Fibroblast of lung (primary cell): ENCODE data around the gene HIVEP1. TPM values are rescaled to one million over a fixed set of nuclear protein-coding genes. Genes with fewer than 3 reads are reported as not detected.

Experiments used
- DNase-seq, 2 donors: peaks; one replicate each; pipeline versions ENCODE4 v3.0.0 to v3.0.0-alpha.2; 2010; ENCODE audit warnings: low read depth in 2 of 2
- H2AFZ ChIP-seq: 2 replicates; pipeline ENCODE4 v1.5.1; 2012; ENCODE audit warnings: low read length, control low read depth, inconsistent platforms
- H3K27ac ChIP-seq: 2 replicates; pipeline ENCODE4 v1.5.1; 2011; ENCODE audit warnings: low read length, control low read depth; ENCODE audit not compliant: insufficient read depth
- H3K27me3 ChIP-seq: 2 replicates; pipeline ENCODE4 v1.5.1; 2011; ENCODE audit warnings: mild to moderate bottlenecking, low read length; ENCODE audit not compliant: control insufficient read depth, insufficient read depth
- H3K36me3 ChIP-seq: 2 replicates; pipeline ENCODE4 v1.5.1; 2011; ENCODE audit warnings: low read length; ENCODE audit not compliant: control insufficient read depth, insufficient read depth
- H3K4me1 ChIP-seq: 2 replicates; pipeline ENCODE4 v1.5.1; 2011; ENCODE audit warnings: low read length; ENCODE audit not compliant: control insufficient read depth, insufficient read depth; ENCODE audit errors: extremely low read depth
- H3K4me2 ChIP-seq: 2 replicates; pipeline ENCODE4 v1.5.1; 2011; ENCODE audit warnings: low read length, control low read depth; ENCODE audit not compliant: insufficient read depth; ENCODE audit errors: extremely low read depth
- H3K4me3 ChIP-seq, 4 experiments: fragments of 200-600 bp in 1 of 4; sonication (generic) in 1 of 4; replicated peaks in 1 of 4; 2 replicates each; pipeline ENCODE4 v1.5.1; 2011 to 2016; ENCODE audit warnings: low read length in 4 of 4, low read depth in 3 of 4, mild to moderate bottlenecking in 3 of 4, control low read depth in 2 of 4, inconsistent platforms in 1 of 4, mixed read lengths in 1 of 4; ENCODE audit not compliant: insufficient read depth in 1 of 4; ENCODE audit errors: control extremely low read depth in 1 of 4
- H3K79me2 ChIP-seq: 2 replicates; pipeline ENCODE4 v1.5.1; 2012; ENCODE audit warnings: mild to moderate bottlenecking, low read length, inconsistent platforms; ENCODE audit not compliant: control insufficient read depth, insufficient read depth
- H3K9ac ChIP-seq: 2 replicates; pipeline ENCODE4 v1.5.1; 2011; ENCODE audit warnings: mild to moderate bottlenecking, low read length, control low read depth; ENCODE audit not compliant: insufficient read depth
- H3K9me3 ChIP-seq: 2 replicates; pipeline ENCODE4 v1.5.1; 2012; ENCODE audit warnings: low read depth, low read length; ENCODE audit not compliant: control insufficient read depth, insufficient read depth
- H4K20me1 ChIP-seq: 2 replicates; pipeline ENCODE4 v1.5.1; 2011; ENCODE audit warnings: low read length; ENCODE audit not compliant: control insufficient read depth, insufficient read depth; ENCODE audit errors: extremely low read depth
- EZH2 ChIP-seq: IDR thresholded peaks from 2 replicates; pipeline ENCODE4 v1.5.1; 2012; ENCODE audit warnings: low read length, control low read depth, mild to moderate bottlenecking; ENCODE audit errors: missing control alignments
- polyA plus RNA-seq, 2 donors: library from polyadenylated mRNA; depleted of rRNA in 1 of 2; stranded (reverse) in 1 of 2; unstranded in 1 of 2; fragments of >200 nt; gene quantifications; 2 replicates each; pipeline ENCODE4 v1.2.1, GENCODE V29; 2011 to 2012; ENCODE audit warnings: missing spikeins in 1 of 2
- total RNA-seq: library from RNA; depleted of rRNA; stranded (reverse); fragments of >200 nt; gene quantifications from 2 replicates; pipeline ENCODE4 v1.2.1, GENCODE V29; 2014
- TF ChIP-seq, protein P1 (sequence below), 2 donors: IDR thresholded peaks in 1 of 2; conservative IDR thresholded peaks in 1 of 2; 1 replicate in 1 of 2; 2 replicates in 1 of 2; pipeline ENCODE4 v1.5.1; 2011 to 2012; ENCODE audit warnings: low read length in 2 of 2, control low read depth in 1 of 2, inconsistent platforms in 1 of 2, low read depth in 1 of 2, mild to moderate bottlenecking in 1 of 2

Gene HIVEP1
- total and polyA plus RNA-seq, 2 donors (not counting 1 experiment from before 2014, with no cell fraction given) = 9.9 to 14.6 TPM

DNA sequence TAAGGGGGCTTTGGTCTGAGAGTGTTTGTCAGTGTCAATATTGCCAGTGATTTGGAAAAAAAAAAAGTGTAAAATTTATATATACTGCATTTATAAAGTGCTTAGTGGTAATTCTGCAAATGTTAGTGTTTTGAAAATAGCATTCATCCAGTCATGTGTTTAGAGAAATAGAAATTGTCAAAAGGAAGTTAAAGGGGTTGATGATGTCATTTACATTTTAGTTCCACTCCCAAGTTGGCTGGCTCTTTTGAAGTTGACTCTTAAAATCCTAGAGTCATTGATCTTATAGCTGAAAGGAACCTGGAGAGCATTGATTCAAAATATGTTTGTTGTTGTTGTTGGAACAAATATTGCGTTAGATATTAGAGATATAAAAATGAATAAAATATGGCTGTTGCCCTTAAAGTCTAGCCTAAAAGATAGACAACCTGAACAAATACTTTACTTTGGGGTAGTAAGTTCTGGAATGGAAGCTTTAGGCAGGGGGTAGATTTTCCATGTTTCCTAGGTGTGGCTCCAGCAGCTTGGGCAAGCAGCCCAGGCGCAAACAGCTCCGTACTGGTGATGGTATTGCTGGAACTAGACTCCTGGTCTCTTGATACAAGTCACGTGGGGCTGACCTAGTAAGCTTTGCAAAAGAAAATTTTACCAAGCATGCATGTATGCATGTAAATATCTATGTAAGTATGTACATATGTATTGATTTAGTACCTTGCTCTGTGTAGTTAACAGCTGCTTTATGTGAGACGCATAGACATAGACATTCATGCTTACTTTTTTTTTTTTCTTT lies 46.3 kb downstream of the HIVEP1 start:
- Histone ChIP-seq H3K9me3 (no peaks in the 10 kb centered on the region), H2AFZ (no peak overlapping the region), H3K27ac (no peak overlapping the region), H3K9ac (no peak overlapping the region), H3K4me3 (no peak overlapping the region), H4K20me1 (no peaks in the 10 kb centered on the region), H3K79me2 (peaks cover 3% of the 10 kb centered on the region), H3K36me3 (no peaks in the 10 kb centered on the region), H3K4me2 (no peak overlapping the region), H3K27me3 (no peaks in the 10 kb centered on the region), H3K4me1 (peaks cover 7% of the 10 kb centered on the region)
- TF ChIP-seq, protein P1, sequence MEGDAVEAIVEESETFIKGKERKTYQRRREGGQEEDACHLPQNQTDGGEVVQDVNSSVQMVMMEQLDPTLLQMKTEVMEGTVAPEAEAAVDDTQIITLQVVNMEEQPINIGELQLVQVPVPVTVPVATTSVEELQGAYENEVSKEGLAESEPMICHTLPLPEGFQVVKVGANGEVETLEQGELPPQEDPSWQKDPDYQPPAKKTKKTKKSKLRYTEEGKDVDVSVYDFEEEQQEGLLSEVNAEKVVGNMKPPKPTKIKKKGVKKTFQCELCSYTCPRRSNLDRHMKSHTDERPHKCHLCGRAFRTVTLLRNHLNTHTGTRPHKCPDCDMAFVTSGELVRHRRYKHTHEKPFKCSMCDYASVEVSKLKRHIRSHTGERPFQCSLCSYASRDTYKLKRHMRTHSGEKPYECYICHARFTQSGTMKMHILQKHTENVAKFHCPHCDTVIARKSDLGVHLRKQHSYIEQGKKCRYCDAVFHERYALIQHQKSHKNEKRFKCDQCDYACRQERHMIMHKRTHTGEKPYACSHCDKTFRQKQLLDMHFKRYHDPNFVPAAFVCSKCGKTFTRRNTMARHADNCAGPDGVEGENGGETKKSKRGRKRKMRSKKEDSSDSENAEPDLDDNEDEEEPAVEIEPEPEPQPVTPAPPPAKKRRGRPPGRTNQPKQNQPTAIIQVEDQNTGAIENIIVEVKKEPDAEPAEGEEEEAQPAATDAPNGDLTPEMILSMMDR (conservative IDR thresholded peaks at IDR 0.05 in 1 of 2, IDR thresholded peaks at IDR 0.05 in 1 of 2; ENCODE audit: low read depth in 1 of 2, low read length in 2 of 2) = no peak
- no peak for TF ChIP-seq EZH2
- DNase-seq = no peak

DNA sequence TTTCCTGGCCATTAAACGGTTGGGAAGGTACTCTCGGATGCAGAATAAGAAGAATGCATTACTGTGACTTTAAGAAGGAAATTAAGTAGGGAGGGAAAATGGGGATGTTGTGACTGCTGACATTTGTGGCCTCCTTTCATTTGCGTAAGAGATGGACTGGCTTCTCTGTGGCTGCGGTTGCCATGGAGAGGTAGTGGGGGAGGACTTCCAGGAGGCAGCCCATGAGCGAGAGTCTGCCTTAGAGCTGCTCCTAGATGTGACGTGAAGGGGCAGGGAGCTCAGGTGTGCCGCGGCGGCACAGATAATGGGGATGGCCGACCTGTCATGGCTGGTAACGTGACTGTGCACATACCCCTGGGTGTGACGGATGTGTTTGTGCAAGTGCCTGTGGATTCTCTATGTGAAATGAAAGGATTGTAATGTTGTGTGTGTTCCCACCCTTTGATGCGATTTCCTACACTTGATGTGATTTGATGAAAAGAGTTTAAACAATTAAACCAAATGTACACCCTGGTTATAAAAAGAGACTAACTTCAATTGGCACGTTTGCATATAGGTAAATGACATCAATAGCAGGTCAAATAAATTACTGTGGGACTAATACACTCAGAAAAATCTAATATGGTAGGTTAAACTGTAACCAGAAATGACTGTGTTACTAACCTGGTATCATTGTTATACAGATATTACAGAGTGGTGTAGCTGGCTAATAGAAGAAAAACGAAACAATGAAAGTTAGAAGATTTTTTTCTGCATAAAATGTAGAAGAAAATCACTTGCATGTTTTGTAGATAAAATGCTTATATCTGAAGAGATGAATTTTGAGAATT lies 48.9 kb downstream of the HIVEP1 start:
- Histone ChIP-seq H3K79me2 (peaks cover 5% of the 10 kb centered on the region), H2AFZ (no peak overlapping the region), H3K27me3 (no peaks in the 10 kb centered on the region), H3K4me2 (no peak overlapping the region), H4K20me1 (no peaks in the 10 kb centered on the region), H3K9ac (no peak overlapping the region), H3K27ac (no peak overlapping the region), H3K4me3 (no peak overlapping the region), H3K4me1 (peaks cover 12% of the 10 kb centered on the region), H3K36me3 (no peaks in the 10 kb centered on the region), H3K9me3 (no peaks in the 10 kb centered on the region)
- TF ChIP-seq, protein P1 (conservative IDR thresholded peaks at IDR 0.05 in 1 of 2, IDR thresholded peaks at IDR 0.05 in 1 of 2; ENCODE audit: low read depth in 1 of 2, low read length in 2 of 2) = no peak
- no peak for TF ChIP-seq EZH2
- peak; percentile 51 to 82 for DNase-seq

DNA sequence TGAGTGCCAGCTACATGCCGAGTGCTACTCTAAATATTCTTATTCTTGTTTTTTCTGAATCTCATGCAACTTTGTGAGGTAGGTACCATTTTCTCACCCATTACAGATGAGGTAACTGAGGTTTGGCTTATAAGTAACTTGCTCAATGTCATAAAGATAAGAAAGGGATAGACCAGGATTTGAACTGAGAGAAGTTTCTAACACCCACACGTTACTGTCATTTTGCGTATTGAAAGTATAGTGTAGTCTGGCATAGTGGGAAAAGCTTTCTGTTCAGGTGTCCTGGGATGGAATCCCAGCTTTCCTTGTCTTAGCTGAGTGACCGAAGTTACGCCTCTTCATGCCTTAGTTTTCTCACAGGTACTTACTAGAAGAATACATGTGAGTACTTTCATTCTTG lies 50.5 kb downstream of the HIVEP1 start:
- no peak for DNase-seq
- H3K9me3 ChIP-seq = no peaks in the 10 kb centered on the region
- H3K9ac ChIP-seq = no peak overlapping the region
- no peak overlapping the region for H3K4me2 ChIP-seq
- peaks cover 7% of the 10 kb centered on the region for H3K79me2 ChIP-seq
- H4K20me1 ChIP-seq = no peaks in the 10 kb centered on the region
- H3K27me3 ChIP-seq = no peaks in the 10 kb centered on the region
- no peaks in the 10 kb centered on the region for H3K36me3 ChIP-seq
- no peak for TF ChIP-seq EZH2
- TF ChIP-seq, protein P1 (conservative IDR thresholded peaks at IDR 0.05 in 1 of 2, IDR thresholded peaks at IDR 0.05 in 1 of 2; ENCODE audit: low read depth in 1 of 2, low read length in 2 of 2) = no peak
- H2AFZ ChIP-seq = no peak overlapping the region
- H3K4me3 ChIP-seq = no peak overlapping the region
- H3K4me1 ChIP-seq = peaks cover 12% of the 10 kb centered on the region
- no peak overlapping the region for H3K27ac ChIP-seq
